Pancreas (tissue), 10 donors: ENCODE measurements around the gene DNAH7. TPM values are rescaled to one million over a fixed set of nuclear protein-coding genes. Genes with fewer than 3 reads are reported as not detected.

Experiments used
- ATAC-seq, 4 donors: fragments of 200-7000 bp; cut with Tn5 transposase; one replicate each; pipeline versions ENCODE4 v1.8.0 to v1.9.1; 2020; ENCODE audit warnings: mild to moderate bottlenecking in 4 of 4, moderate library complexity in 4 of 4
- DNase-seq, 6 donors: peaks; one replicate each; pipeline ENCODE4 v3.0.0-alpha.2; 2020
- FAIRE-seq: peaks from 2 replicates; lab custom pipeline; 2012; peaks lifted over from hg19 to GRCh38; lab: Jason Lieb, UNC
- H3K27ac ChIP-seq, 4 donors: fragments of 200-600 bp; sonication (generic); 1 replicate in 3 of 4; 2 replicates in 1 of 4; pipeline versions ENCODE4 v1.5.0 to v1.8.0; 2020
- H3K27me3 ChIP-seq, 4 donors: fragments of 200-600 bp; one replicate each; pipeline ENCODE4 v1.8.0; 2021
- H3K36me3 ChIP-seq, 3 donors: fragments of 200-600 bp; sonication (generic) in 1 of 3; one replicate each; pipeline versions ENCODE4 v1.5.0 to v1.8.0; 2020 to 2021
- H3K4me1 ChIP-seq, 3 donors: fragments of 200-600 bp; one replicate each; pipeline ENCODE4 v1.8.0; 2021
- H3K4me3 ChIP-seq, 4 donors: fragments of 200-600 bp; sonication (generic) in 2 of 4; one replicate each; pipeline versions ENCODE4 v1.5.0 to v1.8.0; 2020 to 2021
- H3K9me3 ChIP-seq, 4 donors: fragments of 200-600 bp; one replicate each; pipeline ENCODE4 v1.8.0; 2021
- CTCF ChIP-seq, 4 donors: fragments of 200-600 bp; sonication (generic) in 3 of 4; IDR thresholded peaks; one replicate each; pipeline versions ENCODE4 v1.5.0 to v1.8.0; 2021; ENCODE audit warnings: antibody characterized with exemption in 4 of 4
- WGBS, 2 donors: extraction: QIAGEN DNeasy Blood & Tissue Kit; methylation state at CpG; one replicate each; pipeline ENCODE4 v1.1.7; 2013; 5-methylcytosine and 5-hydroxymethylcytosine counted together
- intact Hi-C, 3 donors: fragments of 100-400 bp; cut with DNase I; formaldehyde crosslinking; loops; one replicate each; pipeline versions ENCODE4 v1.11.1 to v1.14.2; 2022
- polyA plus RNA-seq, 2 donors: library from polyadenylated mRNA; stranded (reverse); fragments of 200-250 nt; gene quantifications; one replicate each; pipeline ENCODE4 v1.2.3, GENCODE V29; 2013
- total RNA-seq, 6 donors: library from RNA; stranded (reverse); fragmentation: NEBNext Ultra II Directional in 4 of 6; extraction: Animal tissue kit (Norgen Biotek cat#: 25700) in 4 of 6; gene quantifications; one replicate each; pipeline versions ENCODE4 v1.2.1 to v1.2.4, GENCODE V29; 2021 to 2023
- donor health status: healthy with polysubstance abuse.
- donor health status: DM: no; HTN: no; CAD: no; lungs with moderate emphysema.
- donor health status: DM: no; HTN: no; CAD: no.
- donor health status: control.
- donor health status: control.
- donor health status: Bipolar disorder and iron deficiency.
- donor health status: DM: yes; HTN: yes; CAD: no.
- donor health status: DM: no; HTN: no; CAD: no.
- donor health status: DM: no; HTN: no; CAD: no.
- donor health status: DM: yes; HTN: yes; CAD: no.

Gene DNAH7
- total and polyA plus RNA-seq, 8 donors, result 1.6 to 7.0 (median 3.9) TPM

GRCh38 chr2:195711478-195711877, 357.2 kb downstream of the DNAH7 start:
- Histone ChIP-seq H3K4me1 (no peaks in the 10 kb centered on the region), H3K4me3 (no peak overlapping the region), H3K27me3 (no peaks in the 10 kb centered on the region), H3K27ac (no peak overlapping the region), H3K9me3 (no peaks in the 10 kb centered on the region), H3K36me3 (no peaks in the 10 kb centered on the region)
- TF ChIP-seq CTCF (IDR thresholded peaks at IDR 0.05), result no peak
- DNase-seq, result no peak
- FAIRE-seq, result no peak
- no peak for ATAC-seq
- intact Hi-C loops, result no loop called here

- ATAC-seq (no peak), DNase-seq (no peak), FAIRE-seq (no peak)
- Histone ChIP-seq H3K27me3 (no peaks in the 10 kb centered on the region), H3K9me3 (no peaks in the 10 kb centered on the region), H3K27ac (no peak overlapping the region), H3K36me3 (no peaks in the 10 kb centered on the region), H3K4me1 (no peaks in the 10 kb centered on the region), H3K4me3 (no peak overlapping the region)
- no peak for TF ChIP-seq CTCF (IDR thresholded peaks at IDR 0.05)
- intact Hi-C loops, result no loop called here
- WGBS, 2 donors, result 75 to 81% methylated on average over 2 of the region's 2 CpGs
Measured at GRCh38 chr2:195709901-195710806, 358.5 kb downstream of the DNAH7 start.

- H3K9me3 ChIP-seq, result no peaks in the 10 kb centered on the region
- 77 to 82% methylated on average over 5 of the region's 5 CpGs for WGBS, 2 donors
- no peaks in the 10 kb centered on the region for H3K27me3 ChIP-seq
- TF ChIP-seq CTCF (IDR thresholded peaks at IDR 0.05), result no peak
- no peak overlapping the region for H3K27ac ChIP-seq
- no peak overlapping the region for H3K4me3 ChIP-seq
- H3K4me1 ChIP-seq, result no peaks in the 10 kb centered on the region
- FAIRE-seq (peak; percentile 47), DNase-seq (no peak), ATAC-seq (no peak)
- no peaks in the 10 kb centered on the region for H3K36me3 ChIP-seq
- intact Hi-C loops, result no loop called here
Measured at GRCh38 chr2:195706161-195706900, 362.3 kb downstream of the DNAH7 start.

- Histone ChIP-seq H3K36me3 (no peaks in the 10 kb centered on the region), H3K27ac (no peak overlapping the region), H3K4me3 (no peak overlapping the region), H3K4me1 (no peaks in the 10 kb centered on the region), H3K9me3 (no peaks in the 10 kb centered on the region), H3K27me3 (no peaks in the 10 kb centered on the region)
- DNase-seq (no peak), ATAC-seq (no peak), FAIRE-seq (no peak)
- 79 to 84% methylated on average over 3 of the region's 3 CpGs for WGBS, 2 donors
- intact Hi-C loops, result no loop called here
- TF ChIP-seq CTCF (IDR thresholded peaks at IDR 0.05), result no peak
Measured at GRCh38 chr2:195700480-195700879, 368.2 kb downstream of the DNAH7 start.
